Calu3 (cell line): ENCODE measurements around the gene CXorf65. TPM values are rescaled to one million over a fixed set of nuclear protein-coding genes. Genes with fewer than 3 reads are reported as not detected.

Experiments
- BruUV-seq: library from RNA; stranded (reverse); fragments of 400-500 nt; replicated peaks from 2 replicates; lab custom pipeline; 2021; lab: Mats Ljungman, UMichigan
- CTCF ChIA-PET: fragments of 300-600 bp; sonication (Branson Sonifier 250); formaldehyde crosslinking; loops from one replicate; lab custom pipeline; 2022; ENCODE audit warnings: antibody characterized with exemption; lab: Charles Lee
- DNase-seq: peaks from one replicate; pipeline ENCODE4 v3.0.0; 2022
- H3K27ac Mint-ChIP-seq: one replicate; pipeline ENCODE4 v1.8.0; 2022; ENCODE audit warnings: mixed read lengths; ENCODE audit not compliant: unreplicated experiment
- H3K27me3 Mint-ChIP-seq: one replicate; pipeline ENCODE4 v1.8.0; 2022; ENCODE audit warnings: mixed read lengths; ENCODE audit not compliant: unreplicated experiment
- H3K36me3 Mint-ChIP-seq: one replicate; pipeline ENCODE4 v1.8.0; 2022; ENCODE audit warnings: mild to moderate bottlenecking, moderate library complexity, mixed read lengths; ENCODE audit not compliant: insufficient read depth, unreplicated experiment
- H3K4me1 Mint-ChIP-seq: one replicate; pipeline ENCODE4 v1.8.0; 2022; ENCODE audit warnings: mild to moderate bottlenecking, low read depth, mixed read lengths; ENCODE audit not compliant: unreplicated experiment
- H3K4me3 Mint-ChIP-seq: one replicate; pipeline ENCODE4 v1.8.0; 2022; ENCODE audit warnings: mild to moderate bottlenecking, low read depth, moderate library complexity, mixed read lengths; ENCODE audit not compliant: unreplicated experiment
- H3K9me3 Mint-ChIP-seq: one replicate; pipeline ENCODE4 v1.8.0; 2022; ENCODE audit warnings: low read depth, mixed read lengths; ENCODE audit not compliant: unreplicated experiment
- intact Hi-C: fragments of 100-400 bp; cut with micrococcal nuclease; formaldehyde crosslinking; loops from one replicate; pipeline ENCODE4 v1.10.0; 2022; ENCODE audit not compliant: unreplicated experiment
- total RNA-seq: library from RNA; stranded (reverse); gene quantifications from 2 replicates; pipeline ENCODE4 v1.2.3, GENCODE V29; 2022
- TF ChIP-seq, protein P1 (sequence below): fragments of 200-600 bp; IDR thresholded peaks from one replicate; pipeline ENCODE4 v1.8.0; 2022; ENCODE audit warnings: antibody characterized with exemption; ENCODE audit not compliant: unreplicated experiment

Gene CXorf65
- total RNA-seq, 1 experiment from 2014 or later = not detected

- no peak overlapping the region for H3K4me3 Mint-ChIP-seq
- H3K36me3 Mint-ChIP-seq = peaks cover 15% of the 10 kb centered on the region
- no TSS peak for BruUV-seq
- H3K27me3 Mint-ChIP-seq = no peaks in the 10 kb centered on the region
- TF ChIP-seq, protein P1, sequence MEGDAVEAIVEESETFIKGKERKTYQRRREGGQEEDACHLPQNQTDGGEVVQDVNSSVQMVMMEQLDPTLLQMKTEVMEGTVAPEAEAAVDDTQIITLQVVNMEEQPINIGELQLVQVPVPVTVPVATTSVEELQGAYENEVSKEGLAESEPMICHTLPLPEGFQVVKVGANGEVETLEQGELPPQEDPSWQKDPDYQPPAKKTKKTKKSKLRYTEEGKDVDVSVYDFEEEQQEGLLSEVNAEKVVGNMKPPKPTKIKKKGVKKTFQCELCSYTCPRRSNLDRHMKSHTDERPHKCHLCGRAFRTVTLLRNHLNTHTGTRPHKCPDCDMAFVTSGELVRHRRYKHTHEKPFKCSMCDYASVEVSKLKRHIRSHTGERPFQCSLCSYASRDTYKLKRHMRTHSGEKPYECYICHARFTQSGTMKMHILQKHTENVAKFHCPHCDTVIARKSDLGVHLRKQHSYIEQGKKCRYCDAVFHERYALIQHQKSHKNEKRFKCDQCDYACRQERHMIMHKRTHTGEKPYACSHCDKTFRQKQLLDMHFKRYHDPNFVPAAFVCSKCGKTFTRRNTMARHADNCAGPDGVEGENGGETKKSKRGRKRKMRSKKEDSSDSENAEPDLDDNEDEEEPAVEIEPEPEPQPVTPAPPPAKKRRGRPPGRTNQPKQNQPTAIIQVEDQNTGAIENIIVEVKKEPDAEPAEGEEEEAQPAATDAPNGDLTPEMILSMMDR = no peak
- no peak for DNase-seq
- H3K4me1 Mint-ChIP-seq = no peaks in the 10 kb centered on the region
- CTCF ChIA-PET = no interaction called here
- intact Hi-C loops = no loop called here
- H3K9me3 Mint-ChIP-seq = no peaks in the 10 kb centered on the region
- no peak overlapping the region for H3K27ac Mint-ChIP-seq
Observed at GRCh38 chrX:71060127-71060526, 46.4 kb downstream of the CXorf65 start.

DNA sequence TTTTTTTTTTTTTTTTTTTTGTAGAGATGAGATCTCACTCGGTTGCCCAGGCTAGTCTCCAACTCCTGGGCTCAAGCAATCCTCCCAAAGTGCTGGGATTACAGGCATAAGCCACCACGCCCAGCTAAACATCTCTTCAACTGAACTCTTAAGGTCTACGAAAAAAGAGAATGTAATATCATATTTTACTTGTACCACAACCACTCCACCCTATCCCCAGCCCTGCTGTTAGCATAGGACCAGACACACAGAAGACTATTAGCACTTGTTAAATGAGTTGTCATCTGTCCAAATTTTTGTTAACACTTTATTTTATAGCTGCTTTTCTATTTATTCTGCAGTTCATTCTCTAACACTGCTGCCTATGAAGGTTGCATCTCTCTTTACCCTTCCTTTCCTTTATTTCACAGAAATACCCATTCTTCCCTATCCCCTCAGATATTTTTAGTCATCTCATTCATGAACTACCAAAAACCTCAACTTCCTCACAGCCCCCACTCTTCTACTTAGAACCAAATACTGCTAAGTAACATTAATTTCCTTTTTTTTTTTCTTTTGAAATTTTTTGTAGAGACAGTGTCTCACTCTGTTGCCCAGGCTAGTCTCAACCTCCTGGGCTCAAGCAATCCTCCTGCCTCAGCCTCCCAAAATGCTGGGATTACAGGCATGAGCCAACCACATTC, 48.6 kb downstream of the CXorf65 start:
- BruUV-seq = no TSS peak
- TF ChIP-seq, protein P1 = no peak
- Mint-ChIP-seq H3K4me1 (no peaks in the 10 kb centered on the region), H3K9me3 (no peaks in the 10 kb centered on the region), H3K27me3 (no peaks in the 10 kb centered on the region), H3K27ac (no peak overlapping the region), H3K4me3 (no peak overlapping the region), H3K36me3 (peaks cover 15% of the 10 kb centered on the region)
- CTCF ChIA-PET = interaction anchor here (0.7 kb wide), 1 partner anchor 197 kb away, joined by 4 read pairs; no protein-coding TSS in a partner anchor
- no peak for DNase-seq
- intact Hi-C loops = no loop called here

DNA sequence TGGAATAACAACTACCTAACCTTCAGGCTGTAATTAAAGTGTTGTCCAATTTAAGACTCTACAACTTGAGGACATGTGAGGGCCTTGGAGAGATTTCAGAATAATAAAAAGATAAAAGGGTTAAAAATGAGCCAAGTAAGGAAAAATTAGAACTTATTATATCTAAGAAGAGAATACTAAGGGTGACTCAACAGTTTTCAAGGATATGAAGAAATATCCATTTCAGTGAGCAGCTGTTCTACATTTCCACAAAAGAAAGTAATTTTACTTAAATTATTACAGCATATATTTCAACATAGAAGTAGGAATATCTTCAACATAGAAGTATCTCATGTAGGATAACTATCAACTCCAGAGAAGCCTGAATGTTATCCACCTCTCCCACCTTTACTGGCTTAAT, 49.7 kb downstream of the CXorf65 start:
- Mint-ChIP-seq H3K36me3 (peaks cover 15% of the 10 kb centered on the region), H3K9me3 (no peaks in the 10 kb centered on the region), H3K4me3 (no peak overlapping the region), H3K27ac (no peak overlapping the region), H3K27me3 (no peaks in the 10 kb centered on the region), H3K4me1 (no peaks in the 10 kb centered on the region)
- TF ChIP-seq, protein P1 = no peak
- BruUV-seq = no TSS peak
- no peak for DNase-seq
- CTCF ChIA-PET = no interaction called here
- intact Hi-C loops = no loop called here

Other genes starting within 250 kb of the CXorf65 start
- not detected in 2 replicates for gene TEX11, start 198.0 kb downstream of the CXorf65 start, total RNA-seq
- not detected in 2 replicates for gene SLC7A3, start 175.6 kb downstream of the CXorf65 start, total RNA-seq
- gene SNX12, start 38.4 kb downstream of the CXorf65 start, total RNA-seq = 82.7 and 82.8 TPM in 2 replicates
- 7.8 and 9.8 TPM in 2 replicates for gene FOXO4, start 10.9 kb downstream of the CXorf65 start, total RNA-seq
- 0.57 and 3.6 TPM in 2 replicates for gene IL2RG, start 4.8 kb upstream of the CXorf65 start, total RNA-seq
- gene MED12, start 11.9 kb upstream of the CXorf65 start, total RNA-seq = 53.3 and 56.2 TPM in 2 replicates
- gene NLGN3, start 38.1 kb upstream of the CXorf65 start, total RNA-seq = 2.1 and 2.3 TPM in 2 replicates
- gene GJB1, start 116.5 kb upstream of the CXorf65 start, total RNA-seq = 80.4 and 96.9 TPM in 2 replicates
- gene ZMYM3, start 147.4 kb upstream of the CXorf65 start, total RNA-seq = 42.9 and 45.7 TPM in 2 replicates
- gene NONO, start 176.9 kb upstream of the CXorf65 start, total RNA-seq = 520 and 576 TPM in 2 replicates
- gene ITGB1BP2, start 195.0 kb upstream of the CXorf65 start, total RNA-seq = 7.1 and 8.1 TPM in 2 replicates